Astrocyte of the hippocampus (primary cell): Measurements from ENCODE around the gene BTN1A1.
A peak's percentile ranks its signal among the peaks of the same experiment; 100 is the strongest.

Experiments
- DNase-seq: peaks from one replicate; pipeline ENCODE4 v3.0.0; 2011; ENCODE audit warnings: low read depth, low spot score

BTN1A1 gene

DNA sequence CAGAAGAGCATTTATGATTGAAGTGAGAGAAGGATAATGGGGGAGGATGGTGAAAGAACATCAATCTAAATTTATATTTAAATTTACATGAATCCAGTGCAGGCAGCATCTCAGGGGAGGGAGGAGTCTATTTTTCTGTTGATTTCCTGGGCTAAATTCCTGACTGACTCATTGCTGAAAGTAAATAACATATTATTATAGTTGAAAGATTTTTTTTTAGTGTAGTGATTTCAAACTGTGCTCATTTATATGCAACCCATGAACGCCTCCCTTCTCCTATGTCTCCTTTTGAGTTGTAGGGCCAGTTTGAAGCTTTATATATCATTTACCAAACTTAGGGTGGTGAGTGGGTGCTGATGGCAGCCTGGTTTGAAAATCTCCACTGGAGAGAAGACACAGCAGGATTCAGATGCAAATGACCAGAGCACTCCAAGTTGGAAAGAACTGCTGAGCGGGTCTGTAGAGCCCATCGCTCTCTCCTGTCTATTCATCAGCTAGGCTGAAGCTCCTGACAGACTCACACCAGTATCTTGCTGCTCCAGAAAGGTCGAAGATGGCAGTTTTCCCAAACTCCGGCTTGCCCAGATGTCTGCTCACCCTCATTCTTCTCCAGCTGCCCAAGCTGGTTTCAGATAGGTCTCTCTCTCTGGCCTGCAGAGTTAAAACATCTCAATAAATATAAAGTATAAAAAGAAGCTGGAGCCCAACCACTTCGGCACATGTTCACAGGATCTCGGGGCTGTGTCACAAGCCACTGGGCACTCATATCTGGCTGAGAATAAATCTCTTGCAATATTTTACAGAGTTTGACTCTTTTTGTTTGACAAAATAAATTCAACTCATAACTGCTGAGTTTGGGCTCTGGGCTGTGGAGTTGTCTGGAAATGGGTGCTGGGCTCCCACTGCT lies 24.0 kb upstream of the BTN1A1 start:
- peak; percentile 39 for DNase-seq

GRCh38 chr6:26476896-26477295 lies 23.2 kb upstream of the BTN1A1 start:
- no peak for DNase-seq

DNA sequence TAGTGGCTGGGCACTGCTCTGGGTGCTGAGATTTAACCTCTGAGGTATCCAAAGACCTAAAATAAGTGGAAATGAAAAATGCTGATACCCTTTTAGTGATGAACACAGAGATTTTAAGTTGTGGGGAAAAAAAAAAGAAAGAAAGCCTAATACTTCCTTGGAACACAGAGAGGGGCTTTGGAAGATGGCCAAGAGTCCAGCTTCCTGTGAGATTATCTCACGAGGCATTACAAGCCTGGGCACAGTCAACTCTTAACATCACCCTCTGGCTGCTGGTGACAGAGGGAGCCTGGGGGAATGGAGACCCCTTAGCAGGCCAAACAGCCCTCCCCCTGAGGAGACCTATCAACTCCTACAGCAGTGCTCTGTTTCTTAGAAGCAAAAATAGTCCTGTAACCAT lies 22.7 kb upstream of the BTN1A1 start:
- no peak for DNase-seq

- DNase-seq = no peak
Observed at GRCh38 chr6:26478100-26478984, 21.8 kb upstream of the BTN1A1 start.

- DNase-seq = no peak
Observed at GRCh38 chr6:26478985-26479278, 21.2 kb upstream of the BTN1A1 start.

DNA sequence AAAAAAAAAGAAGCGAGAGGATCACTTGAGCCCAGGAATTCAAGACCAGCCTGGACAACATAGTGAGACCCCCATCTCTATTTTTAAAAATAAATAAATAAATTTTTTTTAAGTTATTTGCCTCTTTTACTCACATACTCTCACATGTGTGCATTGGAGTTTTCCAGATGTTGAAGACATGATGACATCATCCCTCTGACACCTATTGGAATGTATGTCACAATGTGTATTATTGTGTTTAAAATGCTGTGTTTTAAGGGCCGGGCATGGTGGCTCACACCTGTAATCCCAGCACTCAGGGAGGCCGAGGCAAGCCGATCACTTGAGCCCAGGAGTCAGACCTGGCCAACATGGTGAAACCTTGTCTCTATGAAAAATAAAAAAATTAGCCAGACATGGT lies 17.8 kb upstream of the BTN1A1 start:
- no peak for DNase-seq

DNA sequence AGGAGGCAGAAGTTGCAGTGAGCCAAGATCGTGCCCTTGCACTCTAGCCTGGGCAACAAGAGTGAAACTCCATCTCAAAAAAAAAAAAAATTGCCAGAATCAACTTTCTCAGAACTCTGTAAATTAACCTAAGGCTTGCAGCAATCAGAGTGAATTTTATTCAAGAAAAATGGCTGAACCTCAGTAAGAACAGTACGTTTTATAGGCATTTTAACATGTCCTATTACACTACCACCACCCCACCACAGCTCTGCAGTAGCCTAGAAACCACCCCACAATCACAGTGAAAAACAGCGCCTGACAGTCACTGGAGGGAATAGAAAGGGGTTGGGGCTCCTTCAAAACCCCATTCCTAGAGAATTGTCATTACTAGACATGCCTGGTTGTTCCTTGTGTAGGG lies 16.4 kb upstream of the BTN1A1 start:
- no peak for DNase-seq

- DNase-seq = no peak
Observed at GRCh38 chr6:26484161-26484560, 15.9 kb upstream of the BTN1A1 start.

DNA sequence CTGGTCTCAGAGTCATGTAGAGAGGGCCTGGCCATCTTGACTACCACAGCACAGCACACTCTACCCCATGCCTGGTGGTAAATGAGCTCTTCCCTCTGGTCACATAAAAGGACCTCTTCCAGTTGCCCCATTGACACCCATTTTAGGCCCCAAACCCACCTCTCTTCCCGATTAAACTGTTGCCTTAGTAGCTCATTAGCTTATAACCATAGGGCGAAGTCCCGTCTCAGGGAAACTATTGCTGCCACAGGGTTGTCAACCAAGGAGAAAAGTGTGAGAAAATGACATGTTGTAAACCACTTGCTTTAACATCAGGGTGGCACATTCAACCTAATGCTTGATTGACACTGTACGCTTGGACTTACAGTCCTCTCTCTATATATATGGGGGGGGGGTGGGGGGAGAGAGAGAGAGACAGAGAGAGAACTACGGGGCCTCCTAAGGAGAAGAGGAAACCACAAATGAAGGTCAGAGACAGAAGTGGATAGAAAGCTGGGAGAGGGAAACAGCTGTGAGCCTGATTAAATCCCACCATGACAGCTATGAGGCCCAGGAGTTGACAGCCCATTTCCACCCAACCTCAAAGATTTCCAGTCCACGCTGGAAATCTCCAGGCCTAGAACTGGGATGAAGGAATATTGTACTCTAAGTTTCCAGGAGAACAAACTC lies 14.9 kb upstream of the BTN1A1 start:
- DNase-seq = no peak

DNA sequence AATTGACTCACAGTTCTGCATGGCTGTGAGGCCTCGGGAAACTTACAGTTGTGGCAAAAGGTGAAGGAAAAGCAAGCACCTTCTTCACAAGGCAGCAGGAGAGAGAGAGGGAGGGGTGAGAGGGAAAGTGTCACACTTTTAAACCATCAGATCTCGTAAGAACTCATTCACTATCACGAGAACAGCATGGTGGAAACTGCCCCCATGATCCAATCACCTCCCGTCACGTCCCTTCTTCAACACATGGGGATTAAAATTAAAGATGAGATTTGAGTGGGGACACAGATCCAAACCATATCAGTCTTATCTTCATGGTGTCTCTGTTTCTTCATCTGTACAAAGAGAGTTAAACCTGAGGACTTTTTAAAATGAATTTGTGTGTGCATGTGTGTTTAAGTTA lies 13.7 kb upstream of the BTN1A1 start:
- no peak for DNase-seq

GRCh38 chr6:26487466-26487865 lies 12.6 kb upstream of the BTN1A1 start:
- DNase-seq = no peak

DNA sequence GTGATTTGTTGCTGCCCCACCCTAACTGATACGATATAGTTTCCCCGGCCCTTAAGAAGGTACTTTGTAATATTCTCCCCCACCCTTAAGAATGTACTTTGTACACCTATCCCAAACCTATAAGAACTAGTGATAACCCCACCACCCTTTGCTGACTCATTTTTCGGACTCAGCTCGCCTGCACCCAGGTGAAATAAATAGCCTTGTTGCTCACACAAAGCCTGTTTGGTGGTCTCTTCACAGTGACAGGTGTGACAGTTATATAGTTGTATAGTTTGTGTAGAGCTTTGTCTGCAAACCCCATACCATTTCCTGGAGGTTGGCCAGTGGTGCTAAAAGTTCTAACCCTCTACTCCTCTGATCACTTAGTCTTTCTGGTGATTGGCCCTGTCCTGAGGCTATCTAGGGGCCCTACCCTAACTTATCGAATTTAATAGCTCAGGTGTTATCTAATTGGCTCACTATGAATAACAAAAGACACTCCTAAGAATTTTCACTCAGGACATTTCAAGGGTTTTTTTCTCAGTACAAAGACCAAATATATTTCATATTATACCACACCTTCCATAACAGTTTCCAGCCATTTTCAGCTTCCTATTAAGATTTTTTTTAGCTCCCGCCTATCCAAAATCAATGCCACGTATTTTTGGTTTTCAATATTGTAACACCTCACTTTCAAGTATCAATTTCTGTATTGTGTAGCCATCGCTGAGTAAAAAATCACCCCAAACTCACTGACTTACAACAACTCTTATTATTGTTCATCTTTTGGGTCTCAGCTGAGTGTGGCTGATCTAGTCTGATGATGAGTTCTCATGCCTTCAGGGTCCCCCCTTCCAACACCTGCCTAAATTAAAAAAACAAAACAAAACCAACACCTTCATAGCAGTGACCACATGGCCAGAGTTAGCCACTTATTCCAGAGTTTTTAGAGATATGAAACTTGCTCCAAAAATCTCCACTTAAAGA lies 9.8 kb upstream of the BTN1A1 start:
- no peak for DNase-seq

GRCh38 chr6:26491604-26492003 lies 8.5 kb upstream of the BTN1A1 start:
- DNase-seq = no peak

DNA sequence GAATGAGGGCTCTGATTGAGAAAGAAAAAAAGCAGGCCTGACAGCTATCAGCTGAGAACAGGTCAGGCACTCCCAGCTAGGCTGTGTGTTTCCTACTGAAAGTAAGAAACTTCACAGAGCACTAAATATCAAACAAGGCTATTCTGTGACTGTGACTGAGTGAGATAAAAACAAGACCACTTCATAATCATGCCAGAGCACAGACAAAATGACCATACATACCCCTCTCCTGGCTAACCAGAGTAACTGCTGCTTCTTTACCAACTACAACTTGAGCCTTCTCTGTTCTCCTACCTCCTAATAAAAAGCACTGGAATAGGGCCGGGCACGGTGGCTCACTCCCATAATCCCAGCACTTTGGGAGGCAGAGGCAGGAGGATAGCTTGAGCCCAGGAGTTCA lies 6.8 kb upstream of the BTN1A1 start:
- DNase-seq = no peak

GRCh38 chr6:26494117-26494516 lies 6.0 kb upstream of the BTN1A1 start:
- no peak for DNase-seq

GRCh38 chr6:26495281-26495680 lies 4.8 kb upstream of the BTN1A1 start:
- no peak for DNase-seq

GRCh38 chr6:26497610-26498009 lies 2.5 kb upstream of the BTN1A1 start:
- DNase-seq = no peak

DNA sequence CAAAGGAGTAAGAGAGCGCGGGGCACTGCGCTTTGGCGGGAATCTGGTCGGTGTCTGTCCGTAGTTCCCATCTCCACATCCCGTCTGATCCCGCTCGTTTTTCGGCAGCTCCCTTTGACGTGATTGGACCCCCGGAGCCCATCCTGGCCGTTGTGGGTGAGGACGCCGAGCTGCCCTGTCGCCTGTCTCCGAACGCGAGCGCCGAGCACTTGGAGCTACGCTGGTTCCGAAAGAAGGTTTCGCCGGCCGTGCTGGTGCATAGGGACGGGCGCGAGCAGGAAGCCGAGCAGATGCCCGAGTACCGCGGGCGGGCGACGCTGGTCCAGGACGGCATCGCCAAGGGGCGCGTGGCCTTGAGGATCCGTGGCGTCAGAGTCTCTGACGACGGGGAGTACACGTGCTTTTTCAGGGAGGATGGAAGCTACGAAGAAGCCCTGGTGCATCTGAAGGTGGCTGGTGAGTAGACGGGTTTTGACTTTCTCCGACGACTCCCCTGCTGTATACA lies 1.4 kb downstream of the BTN1A1 start:
- peak; percentile 54 for DNase-seq

DNA sequence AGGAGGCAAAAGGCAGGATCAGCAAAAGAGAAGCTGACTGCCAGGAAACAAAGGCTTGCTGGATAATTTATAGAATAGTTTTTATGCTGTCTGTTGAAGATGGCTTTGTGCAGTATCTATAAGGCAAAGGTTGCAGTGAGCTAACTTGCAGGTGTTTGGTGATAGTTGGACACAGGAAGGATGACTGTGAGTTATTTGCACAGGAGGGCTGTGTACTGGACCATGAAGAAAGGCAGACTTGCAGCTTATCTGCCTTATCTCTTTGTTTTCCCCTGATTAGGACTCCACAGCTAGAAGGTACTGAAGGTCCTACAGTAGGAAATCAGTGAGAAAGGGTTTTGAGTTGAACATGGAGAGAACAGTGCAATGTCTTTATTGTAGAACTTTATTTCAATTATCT lies 2.1 kb downstream of the BTN1A1 start:
- DNase-seq = no peak

GRCh38 chr6:26502626-26503025 lies 2.5 kb downstream of the BTN1A1 start:
- no peak for DNase-seq

DNA sequence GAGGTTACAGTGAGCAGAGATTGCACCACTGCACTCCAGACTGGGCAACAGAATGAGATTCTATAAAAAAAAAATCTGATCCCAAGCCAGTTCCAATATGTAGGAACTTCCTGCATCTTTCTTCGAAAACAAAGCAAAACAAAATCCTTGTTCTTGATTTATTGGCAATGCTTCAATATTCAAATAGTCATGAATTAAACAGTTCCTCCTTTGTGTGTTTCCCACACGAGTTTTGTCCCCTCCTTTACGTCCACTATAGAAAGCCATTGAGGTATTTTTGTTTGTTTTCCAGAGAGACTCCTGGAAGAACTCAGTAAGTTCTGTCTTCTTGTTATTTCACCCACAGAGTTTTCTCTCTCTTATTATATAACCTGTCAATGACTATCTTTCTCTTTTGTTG lies 7.6 kb downstream of the BTN1A1 start:
- DNase-seq = no peak
